NCI-H187 treated with DMSO at 0.1 percent for 48 hours (cell line): ENCODE results near the gene SMARCA2.

Experiments used
- DNase-seq: peaks from one replicate; lab custom pipeline; 2025; lab: John Stamatoyannopoulos, UW

Gene SMARCA2

GRCh38 chr9:2043243-2043642 lies 28.1 kb downstream of the SMARCA2 start:
- no peak for DNase-seq

GRCh38 chr9:2043881-2044462 lies 28.8 kb downstream of the SMARCA2 start:
- no peak for DNase-seq

GRCh38 chr9:2047144-2047671 lies 32.1 kb downstream of the SMARCA2 start:
- no peak for DNase-seq

- DNase-seq, result no peak
Measured at GRCh38 chr9:2047916-2048315, 32.8 kb downstream of the SMARCA2 start.

- DNase-seq, result no peak
Measured at GRCh38 chr9:2050236-2050635, 35.1 kb downstream of the SMARCA2 start.

- DNase-seq, result no peak
Measured at GRCh38 chr9:2053883-2054845, 39.0 kb downstream of the SMARCA2 start.

GRCh38 chr9:2055203-2055658 lies 40.1 kb downstream of the SMARCA2 start:
- no peak for DNase-seq

- no peak for DNase-seq
Measured at GRCh38 chr9:2059274-2059929, 44.3 kb downstream of the SMARCA2 start.

GRCh38 chr9:2060424-2060823 lies 45.3 kb downstream of the SMARCA2 start:
- no peak for DNase-seq

GRCh38 chr9:2065704-2066103 lies 50.6 kb downstream of the SMARCA2 start:
- no peak for DNase-seq

- no peak for DNase-seq
Measured at GRCh38 chr9:2066312-2067273, 51.4 kb downstream of the SMARCA2 start.

GRCh38 chr9:2072752-2073405 lies 57.7 kb downstream of the SMARCA2 start:
- no peak for DNase-seq

- DNase-seq, result no peak
Measured at GRCh38 chr9:2082772-2083171, 67.6 kb downstream of the SMARCA2 start.

- DNase-seq, result no peak
Measured at GRCh38 chr9:2083479-2083878, 68.3 kb downstream of the SMARCA2 start.

- no peak for DNase-seq
Measured at GRCh38 chr9:2085716-2086115, 70.6 kb downstream of the SMARCA2 start.

GRCh38 chr9:2086116-2086515 lies 71.0 kb downstream of the SMARCA2 start:
- DNase-seq, result no peak

GRCh38 chr9:2086971-2087370 lies 71.8 kb downstream of the SMARCA2 start:
- no peak for DNase-seq

GRCh38 chr9:2087500-2088313 lies 72.6 kb downstream of the SMARCA2 start:
- DNase-seq, result peak; percentile 5

- DNase-seq, result no peak
Measured at GRCh38 chr9:2093920-2094597, 78.9 kb downstream of the SMARCA2 start.
